GM19438 (cell line): Measurements from ENCODE around the gene ELMO1.

ENCODE experiments used
- ATAC-seq: cut with Tn5 transposase; IDR thresholded peaks from one replicate; pipeline ENCODE4 v1.9.1; 2021; ENCODE audit warnings: low read depth; ENCODE audit not compliant: unreplicated experiment

Gene ELMO1

GRCh38 chr7:36827726-36828703, 620.6 kb downstream of the ELMO1 start:
- ATAC-seq, result no peak

- ATAC-seq, result no peak
Measured at GRCh38 chr7:36825501-36825900, 623.2 kb downstream of the ELMO1 start.

- ATAC-seq, result no peak
Measured at GRCh38 chr7:36823353-36823752, 625.3 kb downstream of the ELMO1 start.

- ATAC-seq, result no peak
Measured at GRCh38 chr7:36821617-36822016, 627.0 kb downstream of the ELMO1 start.

GRCh38 chr7:36820527-36821170, 628.0 kb downstream of the ELMO1 start:
- ATAC-seq, result no peak

- ATAC-seq, result no peak
Measured at GRCh38 chr7:36819639-36820038, 629.0 kb downstream of the ELMO1 start.

- no peak for ATAC-seq
Measured at GRCh38 chr7:36814311-36814710, 634.4 kb downstream of the ELMO1 start.

GRCh38 chr7:36811807-36812206, 636.9 kb downstream of the ELMO1 start:
- no peak for ATAC-seq

GRCh38 chr7:36810489-36810888, 638.2 kb downstream of the ELMO1 start:
- ATAC-seq, result no peak

- ATAC-seq, result no peak
Measured at GRCh38 chr7:36810032-36810431, 638.6 kb downstream of the ELMO1 start.

- no peak for ATAC-seq
Measured at GRCh38 chr7:36809510-36809909, 639.2 kb downstream of the ELMO1 start.

GRCh38 chr7:36809086-36809485, 639.6 kb downstream of the ELMO1 start:
- ATAC-seq, result no peak

GRCh38 chr7:36806891-36807290, 641.8 kb downstream of the ELMO1 start:
- ATAC-seq, result no peak
